ENCODE data around the gene APBA2.

The APBA2 gene

GRCh38 chr15:28915041-28915810, 29.5 kb downstream of the APBA2 start:
- DNase-seq (ENCODE audit: low read depth) = no peak

- no peak for DNase-seq (ENCODE audit: low read depth)
Observed at GRCh38 chr15:28915935-28916334, 30.2 kb downstream of the APBA2 start.

- DNase-seq (ENCODE audit: low read depth) = no peak
Observed at GRCh38 chr15:28917791-28918140, 32.0 kb downstream of the APBA2 start.

- no peak for DNase-seq (ENCODE audit: low read depth)
Observed at GRCh38 chr15:28918141-28918983, 32.6 kb downstream of the APBA2 start.

- DNase-seq (ENCODE audit: low read depth) = no peak
Observed at GRCh38 chr15:28919201-28919635, 33.4 kb downstream of the APBA2 start.

GRCh38 chr15:28919679-28920655, 34.2 kb downstream of the APBA2 start:
- no peak for DNase-seq (ENCODE audit: low read depth)

- no peak for DNase-seq (ENCODE audit: low read depth)
Observed at GRCh38 chr15:28920781-28921331, 35.1 kb downstream of the APBA2 start.

- DNase-seq (ENCODE audit: low read depth) = no peak
Observed at GRCh38 chr15:28921336-28921735, 35.6 kb downstream of the APBA2 start.

- DNase-seq (ENCODE audit: low read depth) = no peak
Observed at GRCh38 chr15:28921919-28922706, 36.3 kb downstream of the APBA2 start.

- no peak for DNase-seq (ENCODE audit: low read depth)
Observed at GRCh38 chr15:28922707-28923012, 36.9 kb downstream of the APBA2 start.

- DNase-seq (ENCODE audit: low read depth) = no peak
Observed at GRCh38 chr15:28923726-28924280, 38.0 kb downstream of the APBA2 start.

GRCh38 chr15:28927043-28927442, 41.3 kb downstream of the APBA2 start:
- no peak for DNase-seq (ENCODE audit: low read depth)

GRCh38 chr15:28929200-28929599, 43.4 kb downstream of the APBA2 start:
- DNase-seq (ENCODE audit: low read depth) = no peak

GRCh38 chr15:28930011-28930410, 44.2 kb downstream of the APBA2 start:
- no peak for DNase-seq (ENCODE audit: low read depth)

- no peak for DNase-seq (ENCODE audit: low read depth)
Observed at GRCh38 chr15:28930476-28931291, 44.9 kb downstream of the APBA2 start.

GRCh38 chr15:28931828-28932227, 46.1 kb downstream of the APBA2 start:
- no peak for DNase-seq (ENCODE audit: low read depth)

GRCh38 chr15:28932361-28932760, 46.6 kb downstream of the APBA2 start:
- DNase-seq (ENCODE audit: low read depth) = no peak

- DNase-seq (ENCODE audit: low read depth) = no peak
Observed at GRCh38 chr15:28933710-28934445, 48.1 kb downstream of the APBA2 start.

- DNase-seq (ENCODE audit: low read depth) = no peak
Observed at GRCh38 chr15:28934645-28935044, 48.9 kb downstream of the APBA2 start.

All from activated gamma-delta T cell treated with anti-CD3 and anti-CD28 coated beads, Interleukin-2, amount 50 U/mL, for 16 hours (primary cell).